Esophagus muscularis mucosa (tissue), 4 donors: ENCODE results near the gene PTPRD. TPM values are rescaled to one million over a fixed set of nuclear protein-coding genes. Genes with fewer than 3 reads are reported as not detected.

Experiments used
- DNase-seq: peaks from one replicate; pipeline ENCODE4 v3.0.0-alpha.2; 2017; ENCODE audit errors: extremely low spot score
- H3K27ac ChIP-seq, 4 donors: fragments of 200-600 bp; sonication (generic); replicated peaks in 1 of 4; 1 replicate in 3 of 4; 2 replicates in 1 of 4; pipeline ENCODE4 v1.5.1; 2016 to 2019; ENCODE audit warnings: mild to moderate bottlenecking in 1 of 4
- H3K27me3 ChIP-seq, 4 donors: fragments of 200-600 bp; sonication (generic); one replicate each; pipeline versions ENCODE4 v1.5.1 to v1.6.0; 2016 to 2019
- H3K36me3 ChIP-seq, 4 donors: fragments of 200-600 bp; sonication (generic); one replicate each; pipeline ENCODE4 v1.5.1; 2016 to 2019
- H3K4me1 ChIP-seq, 4 donors: fragments of 200-600 bp; sonication (generic); one replicate each; pipeline ENCODE4 v1.5.1; 2016 to 2019
- H3K4me3 ChIP-seq, 4 donors: fragments of 200-600 bp; sonication (generic); 1 replicate in 2 of 4; 2 replicates in 2 of 4; pipeline ENCODE4 v1.5.1; 2016 to 2019; ENCODE audit warnings: mild to moderate bottlenecking in 4 of 4, moderate library complexity in 1 of 4
- H3K9me3 ChIP-seq, 4 donors: fragments of 200-600 bp; sonication (generic); 1 replicate in 3 of 4; 2 replicates in 1 of 4; pipeline ENCODE4 v1.5.1; 2016 to 2019
- CTCF ChIP-seq, 3 experiments: fragments of 200-600 bp in 2 of 3; fragments of 450-650 bp in 1 of 3; sonication (generic) in 2 of 3; IDR thresholded peaks; one replicate each; pipeline ENCODE4 v1.5.1; 2017 to 2019; ENCODE audit warnings: antibody characterized with exemption in 3 of 3, mild to moderate bottlenecking in 2 of 3, moderate library complexity in 1 of 3
- EP300 ChIP-seq: sonication (generic); formaldehyde crosslinking; IDR thresholded peaks from one replicate; pipeline ENCODE4 v1.6.1; 2017; ENCODE audit warnings: antibody characterized with exemption
- POLR2A ChIP-seq: fragments of 450-650 bp; IDR thresholded peaks from one replicate; pipeline ENCODE4 v1.6.1; 2017; ENCODE audit warnings: antibody characterized with exemption, moderate library complexity, mild to moderate bottlenecking, low read depth
- POLR2AphosphoS5 ChIP-seq, 2 donors: sonication (generic); formaldehyde crosslinking; IDR thresholded peaks; one replicate each; pipeline ENCODE4 v1.6.1; 2017; ENCODE audit warnings: antibody characterized with exemption in 2 of 2
- WGBS: methylation state at CpG from one replicate; pipeline ENCODE4 v1.1.5; 2018; 5-methylcytosine and 5-hydroxymethylcytosine counted together
- intact Hi-C: fragments of 100-400 bp; cut with DNase I; formaldehyde crosslinking; loops from one replicate; pipeline ENCODE4 v1.15.1; 2023
- total RNA-seq, 4 donors: library from RNA; depleted of rRNA; stranded (reverse); fragments of >200 nt; gene quantifications; one replicate each; pipeline versions ENCODE4 v1.1.0 to v1.2.1, GENCODE V29; 2016

PTPRD gene
- total RNA-seq, 4 donors from 2014 or later, result 4.1 to 6.6 (median 5.0) TPM

GRCh38 chr9:8726692-8727091 lies 1886.1 kb downstream of the PTPRD start:
- Histone ChIP-seq H3K4me3 (no peak overlapping the region), H3K9me3 (no peaks in the 10 kb centered on the region), H3K27me3 (no peaks in the 10 kb centered on the region), H3K27ac (no peak overlapping the region), H3K4me1 (no peaks in the 10 kb centered on the region), H3K36me3 (no peaks in the 10 kb centered on the region)
- no peak for TF ChIP-seq EP300
- TF ChIP-seq CTCF (IDR thresholded peaks at IDR 0.05), result no peak
- TF ChIP-seq POLR2AphosphoS5 (IDR thresholded peaks at IDR 0.05), result no peak
- TF ChIP-seq POLR2A, result no peak
- intact Hi-C loops, result no loop called here
- DNase-seq, result no peak
- WGBS, result over 99% methylated on average over 4 of the region's 4 CpGs

GRCh38 chr9:8725635-8726034 lies 1887.2 kb downstream of the PTPRD start:
- H3K27me3 ChIP-seq, result no peaks in the 10 kb centered on the region
- DNase-seq, result no peak
- TF ChIP-seq POLR2A, result no peak
- no peak for TF ChIP-seq EP300
- TF ChIP-seq POLR2AphosphoS5 (IDR thresholded peaks at IDR 0.05), result no peak
- TF ChIP-seq CTCF (IDR thresholded peaks at IDR 0.05), result no peak
- no peak overlapping the region for H3K27ac ChIP-seq
- no peak overlapping the region for H3K4me3 ChIP-seq
- WGBS, result 44% methylated on average over 1 of the region's 1 CpG
- H3K4me1 ChIP-seq, result no peaks in the 10 kb centered on the region
- no peaks in the 10 kb centered on the region for H3K9me3 ChIP-seq
- no peaks in the 10 kb centered on the region for H3K36me3 ChIP-seq
- intact Hi-C loops, result no loop called here

- no peak for TF ChIP-seq EP300
- TF ChIP-seq CTCF (IDR thresholded peaks at IDR 0.05), result no peak
- no peak for TF ChIP-seq POLR2A
- no peak for TF ChIP-seq POLR2AphosphoS5 (IDR thresholded peaks at IDR 0.05)
- no peak overlapping the region for H3K27ac ChIP-seq
- H3K4me3 ChIP-seq, result no peak overlapping the region
- no peaks in the 10 kb centered on the region for H3K9me3 ChIP-seq
- WGBS, result 88% methylated on average over 11 of the region's 11 CpGs
- H3K36me3 ChIP-seq, result no peaks in the 10 kb centered on the region
- no peaks in the 10 kb centered on the region for H3K27me3 ChIP-seq
- no peaks in the 10 kb centered on the region for H3K4me1 ChIP-seq
- no peak for DNase-seq
- intact Hi-C loops, result no loop called here
Measured at GRCh38 chr9:8724284-8725018, 1888.4 kb downstream of the PTPRD start.

- no peak for DNase-seq
- H3K4me1 ChIP-seq, result peaks cover 0 to 7% (median 4%) of the 10 kb centered on the region in 4 donors
- no peaks in the 10 kb centered on the region for H3K36me3 ChIP-seq
- WGBS, result 92% methylated on average over 5 of the region's 5 CpGs
- no peaks in the 10 kb centered on the region for H3K27me3 ChIP-seq
- no peak overlapping the region for H3K27ac ChIP-seq
- no peak overlapping the region for H3K4me3 ChIP-seq
- H3K9me3 ChIP-seq, result no peaks in the 10 kb centered on the region
- intact Hi-C loops, result no loop called here
- TF ChIP-seq EP300, result no peak
Measured at GRCh38 chr9:8723195-8723594, 1889.6 kb downstream of the PTPRD start.

- intact Hi-C loops, result no loop called here
- no peak for DNase-seq
- Histone ChIP-seq H3K27ac (no peak overlapping the region), H3K9me3 (no peaks in the 10 kb centered on the region), H3K4me3 (no peak overlapping the region), H3K27me3 (no peaks in the 10 kb centered on the region), H3K4me1 (peaks cover 0 to 13% (median 10%) of the 10 kb centered on the region in 4 donors), H3K36me3 (no peaks in the 10 kb centered on the region)
- no peak for TF ChIP-seq POLR2A
- 75% methylated on average over 1 of the region's 1 CpG for WGBS
Measured at GRCh38 chr9:8719833-8720486, 1892.8 kb downstream of the PTPRD start.
